Neural crest cell (in vitro differentiated cells): Measurements from ENCODE around the gene ZBTB47. TPM values are rescaled to one million over a fixed set of nuclear protein-coding genes. Genes with fewer than 3 reads are reported as not detected.

ENCODE experiments used
- DNase-seq: peaks from one replicate; pipeline ENCODE4 v3.0.0; 2021; ENCODE audit warnings: low read depth, mixed read lengths, low spot score
- H3K27ac Mint-ChIP-seq: one replicate; pipeline ENCODE4 v1.8.0; 2021; ENCODE audit warnings: mild to moderate bottlenecking, mixed read lengths; ENCODE audit not compliant: unreplicated experiment
- H3K27me3 Mint-ChIP-seq: 2 replicates; pipeline ENCODE4 v1.8.0; 2021; ENCODE audit warnings: low read depth, mild to moderate bottlenecking, mixed read lengths
- H3K36me3 Mint-ChIP-seq: 2 replicates; pipeline ENCODE4 v1.8.0; 2021; ENCODE audit warnings: low read depth, mild to moderate bottlenecking, mixed read lengths
- H3K4me1 Mint-ChIP-seq: 2 replicates; pipeline ENCODE4 v1.8.0; 2021; ENCODE audit warnings: mixed read lengths
- H3K4me3 Mint-ChIP-seq: one replicate; pipeline ENCODE4 v1.8.0; 2021; ENCODE audit warnings: mild to moderate bottlenecking, mixed read lengths
- H3K9me3 Mint-ChIP-seq: 2 replicates; pipeline ENCODE4 v1.8.0; 2021; ENCODE audit warnings: mixed read lengths
- total RNA-seq: library from RNA; stranded (reverse); gene quantifications from 2 replicates; pipeline ENCODE4 v1.2.1, GENCODE V29; 2021
- TF ChIP-seq, protein P1 (sequence below): fragments of 200-600 bp; sonication (generic); conservative IDR thresholded peaks from 2 replicates; pipeline ENCODE4 v1.5.0; 2021; ENCODE audit warnings: antibody characterized with exemption, mild to moderate bottlenecking

ZBTB47 gene
- total RNA-seq, 1 donor from 2014 or later, result 6.6 TPM

DNA sequence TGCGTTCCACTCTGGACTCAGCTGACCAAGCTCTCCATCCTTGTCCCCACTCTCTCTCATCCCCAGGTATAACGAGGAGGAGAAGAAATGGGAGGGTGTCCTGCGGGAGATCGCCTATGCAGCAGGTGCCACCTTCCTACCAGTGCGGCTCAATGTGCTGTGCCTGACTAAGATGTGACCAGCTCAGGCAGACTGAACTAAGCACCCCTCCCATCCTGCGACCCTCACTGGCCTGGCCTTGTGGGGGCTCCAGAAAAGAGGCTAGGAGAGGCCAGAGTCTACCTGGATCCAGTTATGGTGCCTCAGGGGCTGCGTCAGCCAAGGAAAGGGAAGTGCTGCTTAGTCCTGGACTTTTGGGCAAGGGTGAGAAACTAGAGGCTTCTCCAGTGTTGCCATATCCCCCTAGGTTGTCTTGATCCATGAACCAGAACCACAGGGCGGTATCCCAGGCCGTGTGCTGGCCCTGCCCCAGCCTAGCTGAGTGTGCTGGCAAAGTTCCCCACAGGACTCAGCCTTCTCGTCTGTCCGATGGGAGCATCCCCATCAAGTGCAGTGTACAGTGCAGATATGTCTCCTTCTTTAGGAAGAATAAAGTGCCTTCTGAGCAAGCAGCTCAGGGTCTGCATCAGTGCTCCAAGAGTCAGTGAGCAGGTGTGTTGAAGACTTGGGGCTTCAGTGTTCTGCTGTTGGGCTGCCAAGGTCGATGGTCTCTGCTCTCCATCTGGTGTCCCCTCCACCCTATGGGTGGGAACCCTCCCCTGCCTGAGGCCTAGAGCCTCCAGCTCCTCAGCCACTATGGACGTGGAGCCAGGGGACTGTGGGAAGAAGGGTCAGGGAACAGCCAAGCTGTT is 38.5 kb downstream of the ZBTB47 start:
- H3K27me3 Mint-ChIP-seq, result no peaks in the 10 kb centered on the region
- no peak for DNase-seq
- H3K9me3 Mint-ChIP-seq, result no peaks in the 10 kb centered on the region
- H3K4me3 Mint-ChIP-seq, result no peak overlapping the region
- H3K27ac Mint-ChIP-seq, result peak overlapping the region; percentile 19
- TF ChIP-seq, protein P1, sequence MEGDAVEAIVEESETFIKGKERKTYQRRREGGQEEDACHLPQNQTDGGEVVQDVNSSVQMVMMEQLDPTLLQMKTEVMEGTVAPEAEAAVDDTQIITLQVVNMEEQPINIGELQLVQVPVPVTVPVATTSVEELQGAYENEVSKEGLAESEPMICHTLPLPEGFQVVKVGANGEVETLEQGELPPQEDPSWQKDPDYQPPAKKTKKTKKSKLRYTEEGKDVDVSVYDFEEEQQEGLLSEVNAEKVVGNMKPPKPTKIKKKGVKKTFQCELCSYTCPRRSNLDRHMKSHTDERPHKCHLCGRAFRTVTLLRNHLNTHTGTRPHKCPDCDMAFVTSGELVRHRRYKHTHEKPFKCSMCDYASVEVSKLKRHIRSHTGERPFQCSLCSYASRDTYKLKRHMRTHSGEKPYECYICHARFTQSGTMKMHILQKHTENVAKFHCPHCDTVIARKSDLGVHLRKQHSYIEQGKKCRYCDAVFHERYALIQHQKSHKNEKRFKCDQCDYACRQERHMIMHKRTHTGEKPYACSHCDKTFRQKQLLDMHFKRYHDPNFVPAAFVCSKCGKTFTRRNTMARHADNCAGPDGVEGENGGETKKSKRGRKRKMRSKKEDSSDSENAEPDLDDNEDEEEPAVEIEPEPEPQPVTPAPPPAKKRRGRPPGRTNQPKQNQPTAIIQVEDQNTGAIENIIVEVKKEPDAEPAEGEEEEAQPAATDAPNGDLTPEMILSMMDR, result no peak
- H3K36me3 Mint-ChIP-seq, result no peaks in the 10 kb centered on the region
- H3K4me1 Mint-ChIP-seq, result no peaks in the 10 kb centered on the region

DNA sequence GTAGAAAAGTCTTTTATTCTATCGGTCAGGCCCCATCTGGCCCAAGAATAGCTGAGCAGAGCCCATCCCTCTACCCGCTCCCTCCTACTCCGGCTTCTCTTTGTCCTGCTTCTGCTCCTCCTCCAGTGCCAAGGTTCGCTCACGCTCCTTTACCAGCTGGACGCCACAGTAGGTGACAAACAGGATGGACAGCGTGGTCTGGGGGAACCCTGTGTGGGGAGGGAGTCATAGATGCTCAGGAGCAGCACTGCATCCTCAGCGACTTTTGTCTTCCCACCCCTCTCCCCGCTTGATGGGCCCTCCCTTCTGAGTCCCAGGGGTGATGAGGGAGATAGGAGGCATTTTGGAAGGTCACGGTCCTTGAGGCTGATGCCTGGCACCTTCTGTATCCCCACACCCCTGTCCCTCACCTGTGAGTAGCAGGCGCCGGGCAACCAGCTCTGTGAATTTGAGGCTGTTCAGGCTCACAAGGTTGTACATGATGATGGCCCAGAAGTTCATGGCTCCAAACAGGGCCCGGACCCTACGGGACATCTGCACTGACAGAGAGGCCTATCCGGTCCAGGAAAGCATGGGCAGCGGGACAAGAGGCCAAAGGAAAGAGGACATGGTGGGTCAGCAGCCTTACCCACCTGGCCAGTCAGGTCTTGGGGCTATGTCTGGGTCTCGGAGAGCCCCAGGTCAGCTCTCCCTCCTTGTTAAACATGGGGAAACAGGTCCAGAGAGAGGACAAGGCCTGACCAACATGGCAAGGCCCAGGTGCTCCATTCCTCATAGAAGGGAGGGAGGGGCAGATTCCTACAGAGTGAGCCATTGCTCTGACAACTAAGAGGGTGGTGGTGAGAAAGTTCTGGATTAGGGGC is 39.4 kb downstream of the ZBTB47 start:
- Mint-ChIP-seq H3K4me3 (no peak overlapping the region), H3K4me1 (no peaks in the 10 kb centered on the region), H3K27me3 (no peaks in the 10 kb centered on the region), H3K36me3 (no peaks in the 10 kb centered on the region), H3K27ac (no peak overlapping the region), H3K9me3 (no peaks in the 10 kb centered on the region)
- TF ChIP-seq, protein P1, result no peak
- DNase-seq, result no peak

DNA sequence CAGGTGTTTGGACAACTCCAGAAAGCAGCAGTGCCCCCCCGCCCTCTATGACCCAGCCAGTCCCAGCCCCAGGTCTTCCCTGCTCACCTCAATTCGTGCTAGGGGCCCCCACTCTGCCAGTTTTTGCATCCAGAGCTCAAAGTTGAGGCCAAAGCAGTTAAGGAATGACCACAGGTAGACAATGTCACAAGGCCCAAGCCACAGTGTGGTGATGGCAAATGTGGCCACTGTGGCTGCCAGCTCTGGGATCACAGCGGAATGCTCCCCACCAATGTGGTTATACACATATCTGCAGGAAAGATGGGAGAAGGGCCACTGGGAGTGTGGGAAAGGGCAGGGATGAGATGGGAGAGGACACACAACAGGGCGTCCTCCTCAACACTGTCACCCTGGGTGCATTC is 40.0 kb downstream of the ZBTB47 start:
- no peak for DNase-seq
- Mint-ChIP-seq H3K4me1 (no peaks in the 10 kb centered on the region), H3K27me3 (no peaks in the 10 kb centered on the region), H3K4me3 (no peak overlapping the region), H3K27ac (no peak overlapping the region), H3K36me3 (no peaks in the 10 kb centered on the region), H3K9me3 (no peaks in the 10 kb centered on the region)
- TF ChIP-seq, protein P1, result no peak

DNA sequence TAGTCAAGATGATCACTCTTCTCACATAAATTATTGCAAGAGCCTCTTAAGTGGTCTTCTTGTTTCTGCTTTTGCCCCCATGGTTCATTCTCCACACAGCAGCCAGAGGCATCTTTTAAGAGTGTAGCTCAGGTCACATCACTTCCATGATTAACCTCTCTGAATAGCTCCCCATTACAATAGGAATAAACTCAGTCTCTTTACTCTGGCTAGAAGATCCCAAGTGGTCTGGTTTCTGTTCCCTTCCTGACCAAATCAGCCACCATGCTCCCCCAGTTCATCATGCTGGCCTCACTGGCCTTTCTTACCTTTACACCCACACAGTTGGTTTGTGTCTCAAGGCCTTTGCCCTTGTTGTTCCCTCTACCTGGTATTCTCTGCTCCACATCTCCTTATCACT is 40.9 kb downstream of the ZBTB47 start:
- H3K27me3 Mint-ChIP-seq, result no peaks in the 10 kb centered on the region
- H3K9me3 Mint-ChIP-seq, result no peaks in the 10 kb centered on the region
- no peaks in the 10 kb centered on the region for H3K36me3 Mint-ChIP-seq
- TF ChIP-seq, protein P1, result no peak
- H3K27ac Mint-ChIP-seq, result no peak overlapping the region
- DNase-seq, result no peak
- H3K4me1 Mint-ChIP-seq, result no peaks in the 10 kb centered on the region
- H3K4me3 Mint-ChIP-seq, result no peak overlapping the region

DNA sequence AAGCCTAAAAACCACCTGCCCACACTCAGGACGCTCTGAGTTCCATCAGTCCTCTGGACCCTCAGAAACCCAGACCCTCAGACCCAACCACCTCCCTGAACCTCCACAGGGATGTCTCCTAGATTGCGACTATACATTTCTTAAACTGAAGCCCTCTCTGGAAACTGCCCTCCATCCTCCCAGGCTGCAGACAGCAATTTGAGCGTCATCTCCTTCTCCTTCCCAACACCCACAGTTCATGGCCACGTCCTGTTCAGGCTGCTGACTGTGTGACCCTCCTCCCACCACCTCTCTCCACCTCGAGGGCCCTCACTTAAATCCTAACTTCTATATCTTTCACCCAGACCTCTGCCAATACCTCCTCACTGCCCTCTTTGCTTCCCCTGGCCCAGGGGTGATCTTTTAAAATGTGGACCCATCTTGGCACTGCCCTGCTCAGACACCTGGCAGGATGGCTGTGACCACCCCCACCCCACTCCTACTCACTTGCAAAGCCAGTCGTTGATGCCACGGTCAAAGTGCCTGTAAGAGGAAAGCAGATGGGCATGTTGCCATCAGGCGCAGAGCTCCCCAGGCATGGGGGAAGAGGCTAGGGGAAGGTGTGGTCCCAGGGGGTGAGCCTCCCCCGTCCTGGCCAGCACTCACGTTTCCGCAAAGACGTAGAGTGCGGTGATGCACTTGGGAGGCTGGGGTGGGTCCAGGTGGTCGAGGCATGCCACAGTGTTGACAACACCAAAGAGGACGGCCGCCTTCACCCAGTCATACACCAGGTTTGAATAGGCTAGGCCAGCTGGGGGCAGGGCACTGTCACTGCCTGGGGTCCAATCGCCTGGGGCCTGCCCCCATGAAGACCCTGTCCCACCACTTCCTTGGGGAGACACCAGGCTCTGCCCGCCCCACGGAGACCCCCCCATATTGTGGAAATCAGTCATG is 43.1 kb downstream of the ZBTB47 start:
- H3K27ac Mint-ChIP-seq, result no peak overlapping the region
- no peaks in the 10 kb centered on the region for H3K9me3 Mint-ChIP-seq
- no peaks in the 10 kb centered on the region for H3K27me3 Mint-ChIP-seq
- TF ChIP-seq, protein P1, result no peak
- no peaks in the 10 kb centered on the region for H3K36me3 Mint-ChIP-seq
- H3K4me3 Mint-ChIP-seq, result no peak overlapping the region
- peaks cover 3% of the 10 kb centered on the region for H3K4me1 Mint-ChIP-seq
- no peak for DNase-seq
